HG02678 (cell line): ENCODE data around the gene MRPL54.

Source experiments
- ATAC-seq: cut with Tn5 transposase; IDR thresholded peaks from one replicate; pipeline ENCODE4 v1.9.1; 2021; ENCODE audit warnings: mild to moderate bottlenecking, moderate library complexity; ENCODE audit not compliant: unreplicated experiment

MRPL54 gene

DNA sequence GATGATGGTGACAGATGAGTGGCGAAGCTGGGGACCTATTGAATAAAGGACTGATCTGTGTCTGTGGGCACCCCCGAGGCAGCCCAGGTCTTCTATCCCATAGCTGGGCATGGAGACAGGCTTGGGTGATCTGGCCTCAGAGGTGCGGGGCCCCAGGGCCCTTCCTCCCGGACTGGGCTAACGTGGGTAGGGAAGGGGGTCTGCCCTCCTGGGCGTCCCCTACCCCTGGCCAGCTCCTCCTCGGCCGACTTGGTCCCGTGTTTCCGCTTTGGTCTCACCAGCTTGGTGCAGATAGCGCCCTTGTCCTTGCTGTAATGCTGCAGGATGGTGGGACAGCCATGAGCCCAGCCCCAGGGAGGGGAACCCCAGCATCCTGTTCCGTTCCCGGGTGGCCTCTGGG, 20.4 kb downstream of the MRPL54 start:
- ATAC-seq, result no peak

DNA sequence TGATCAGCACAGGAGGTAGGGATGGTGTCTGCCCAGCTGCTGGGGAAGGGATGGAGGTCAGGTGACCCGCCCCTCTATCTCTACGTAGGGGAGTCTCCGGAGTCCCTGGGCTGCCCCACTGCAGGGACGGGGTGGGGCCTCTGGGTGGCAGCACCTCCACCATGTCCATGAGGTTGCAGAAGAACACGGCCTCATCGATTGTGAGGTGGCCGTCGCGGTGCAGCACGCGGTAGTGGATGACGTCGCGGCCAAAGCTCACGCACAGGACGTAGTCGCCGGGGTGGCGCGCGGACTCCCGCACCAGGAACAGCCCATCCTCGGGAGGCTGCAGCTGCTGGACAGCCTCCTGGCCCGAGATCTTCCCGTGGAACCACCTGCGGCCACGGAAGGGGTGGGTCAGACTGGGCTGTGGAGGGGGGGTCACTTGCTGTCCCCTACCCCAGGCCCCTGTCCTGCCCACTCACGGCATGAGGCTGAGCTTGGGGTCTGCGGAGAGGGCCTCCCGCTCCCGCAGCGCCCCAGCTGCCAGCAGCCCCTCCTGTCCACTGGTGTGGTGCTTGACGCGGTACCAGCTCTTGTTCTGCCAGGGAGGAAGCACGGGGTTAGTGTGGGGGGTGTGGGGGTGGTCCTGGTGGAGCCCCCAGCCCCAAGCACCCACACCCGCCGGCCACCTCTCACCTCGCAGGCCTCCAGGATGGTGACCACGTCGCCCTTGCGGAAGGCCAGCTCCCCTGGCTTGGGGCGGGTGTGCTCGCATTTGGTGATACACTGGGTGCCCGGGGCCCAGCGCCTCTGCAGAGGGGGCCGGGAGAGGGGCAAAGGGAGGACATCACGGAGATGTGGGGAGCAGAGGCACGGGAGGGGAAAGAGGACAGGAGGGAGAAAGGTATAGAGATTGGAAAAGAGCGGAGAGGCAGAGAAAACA, 21.4 kb downstream of the MRPL54 start:
- ATAC-seq, result no peak

DNA sequence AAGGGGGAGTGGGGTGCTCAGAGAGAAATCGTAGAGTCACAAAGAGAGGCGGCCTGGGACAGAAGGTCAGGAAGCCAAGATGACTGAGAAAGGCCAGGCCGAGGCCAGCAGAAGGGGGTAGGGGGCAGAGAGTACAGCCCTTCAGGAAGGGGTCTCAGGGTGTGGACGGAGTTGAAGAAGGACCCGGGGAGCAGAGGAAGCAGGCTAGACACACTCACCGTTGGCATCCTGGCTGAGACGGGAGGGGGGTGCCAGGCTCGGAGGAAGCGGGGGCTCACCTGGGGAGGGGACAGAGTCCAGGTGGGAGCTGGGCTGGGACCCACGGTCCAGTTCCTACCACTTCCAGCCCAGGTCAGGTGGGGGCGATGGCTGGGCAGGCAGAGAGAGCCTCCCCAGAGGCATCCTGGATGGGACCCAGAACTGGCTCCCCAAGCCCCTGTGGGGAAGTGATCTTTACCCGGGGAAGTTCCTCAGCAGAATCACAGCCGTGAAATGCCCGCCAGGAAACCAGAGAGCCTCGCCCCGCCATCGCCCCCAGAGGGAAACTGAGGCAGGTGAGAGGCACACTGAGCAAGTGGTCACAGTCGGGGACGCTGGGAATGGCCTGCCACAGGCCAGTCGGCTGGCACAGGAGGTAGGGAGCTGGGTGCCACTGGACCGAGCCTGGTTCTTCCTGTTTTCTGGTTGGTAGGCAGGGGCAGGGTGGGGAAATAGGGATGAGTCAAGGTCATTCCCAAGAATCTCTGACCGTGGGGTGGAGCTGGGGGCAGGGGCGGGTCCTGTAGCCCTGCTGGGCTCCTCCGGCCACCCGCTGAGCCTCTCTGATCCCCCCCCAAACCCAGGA, 22.3 kb downstream of the MRPL54 start:
- ATAC-seq, result no peak

DNA sequence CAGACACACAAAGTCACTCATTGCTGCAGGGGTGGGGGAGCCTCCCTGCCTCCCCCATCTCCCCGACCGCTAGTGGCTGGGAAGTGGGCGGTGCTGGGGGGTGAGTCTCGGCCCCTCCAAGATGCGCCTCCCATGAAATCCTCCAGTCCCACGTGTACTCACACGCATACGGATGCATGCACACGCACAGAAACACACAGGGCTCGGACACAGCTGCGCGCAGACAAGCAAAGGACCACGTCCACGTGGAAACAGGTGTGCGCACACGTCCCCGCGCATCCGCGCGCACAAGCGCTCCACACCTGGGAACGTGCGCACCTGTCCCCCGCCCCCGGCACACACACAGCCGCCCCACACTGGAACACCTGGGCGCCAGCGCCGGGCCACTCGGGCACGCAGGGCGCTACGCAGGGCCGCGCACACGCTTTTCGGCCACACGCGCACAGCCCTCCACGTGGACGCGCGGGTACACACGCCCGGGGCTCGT, 23.0 kb downstream of the MRPL54 start:
- ATAC-seq, result no peak

DNA sequence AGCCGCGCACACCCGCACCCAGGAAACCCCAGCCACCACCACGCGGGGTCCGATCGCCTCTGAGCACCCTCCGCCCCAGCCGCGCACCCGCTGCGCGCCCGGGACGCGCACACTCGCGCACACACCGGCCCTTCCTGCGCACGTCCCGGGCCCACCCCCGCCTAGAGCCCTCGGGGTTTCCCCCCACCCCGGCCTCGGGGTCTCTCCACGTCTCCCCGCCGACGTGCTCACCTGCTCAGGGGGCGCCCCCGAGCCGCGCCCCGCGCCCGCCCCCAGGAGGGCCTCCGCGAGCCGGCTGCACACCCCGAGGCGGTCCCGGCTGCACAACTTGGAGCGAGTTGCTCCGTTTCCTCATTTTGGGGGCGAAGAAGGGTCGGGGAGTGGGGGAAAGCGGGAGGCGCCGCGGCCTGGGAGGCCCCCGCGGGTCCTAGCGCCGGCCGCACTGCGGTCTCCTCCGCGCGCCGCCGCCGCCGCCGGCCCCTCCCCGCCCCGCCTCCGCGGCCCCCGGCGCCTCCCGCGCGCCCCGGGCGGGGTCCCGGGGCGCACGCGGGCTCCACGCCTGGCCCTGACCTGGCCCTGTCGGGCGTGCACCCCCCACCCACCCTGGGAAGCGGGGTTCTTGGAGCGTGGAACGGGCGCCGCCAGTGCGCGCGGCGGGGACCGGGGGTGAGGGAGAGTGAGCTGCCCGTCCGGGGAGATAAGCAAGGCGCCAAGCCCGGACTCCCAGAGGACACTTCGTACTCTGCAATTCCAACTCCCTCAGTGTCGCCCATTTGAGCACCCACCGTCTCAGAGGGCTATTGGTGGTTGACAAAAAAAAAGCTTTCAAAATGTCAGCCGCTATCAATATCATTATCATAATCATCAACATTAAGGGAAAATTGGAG, 23.7 kb downstream of the MRPL54 start, which contains the start of gene MATK:
Gene MATK (minus strand): TSS at position 444 of the 887 bp plus-strand sequence. CDS start 1,246 bp downstream, outside the sequence.
- ATAC-seq, result no peak

DNA sequence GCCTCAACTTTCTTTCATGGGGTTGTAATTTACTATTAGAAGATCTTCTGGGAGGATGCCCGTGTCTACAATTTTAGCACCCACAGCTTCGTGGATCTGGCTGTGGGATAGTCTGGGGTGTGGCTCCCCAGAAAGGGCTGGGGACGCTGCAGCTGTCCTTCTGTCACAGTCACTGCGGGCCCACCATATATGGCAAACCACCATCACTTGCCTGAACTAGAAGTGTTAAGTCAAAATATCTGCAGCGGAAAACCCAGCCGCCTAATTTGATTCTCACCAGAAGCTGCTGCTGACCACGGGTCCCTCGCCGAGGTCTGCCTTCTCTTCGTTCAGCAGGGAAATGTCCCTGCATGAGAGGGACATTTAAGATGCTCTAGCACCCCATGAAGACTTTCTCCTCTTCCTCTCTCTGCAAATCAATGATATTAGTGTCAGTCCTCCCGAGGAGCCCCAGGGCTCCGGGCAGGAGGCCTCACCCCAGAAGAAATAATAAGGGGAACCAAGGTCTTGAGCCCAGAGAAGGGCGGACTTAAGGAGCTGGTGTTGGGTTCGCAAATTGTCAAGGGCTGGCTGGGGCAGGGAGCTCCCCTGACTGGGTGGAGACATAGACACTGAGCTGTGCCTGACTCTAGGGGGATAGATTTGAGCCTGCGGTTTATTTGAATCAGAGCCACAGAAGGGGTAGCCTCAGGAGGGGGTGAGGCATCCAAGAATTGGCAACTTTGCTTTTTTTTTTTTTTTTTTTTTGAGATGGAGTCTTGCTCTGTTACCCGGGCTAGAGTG, 26.7 kb downstream of the MRPL54 start:
- ATAC-seq, result no peak

DNA sequence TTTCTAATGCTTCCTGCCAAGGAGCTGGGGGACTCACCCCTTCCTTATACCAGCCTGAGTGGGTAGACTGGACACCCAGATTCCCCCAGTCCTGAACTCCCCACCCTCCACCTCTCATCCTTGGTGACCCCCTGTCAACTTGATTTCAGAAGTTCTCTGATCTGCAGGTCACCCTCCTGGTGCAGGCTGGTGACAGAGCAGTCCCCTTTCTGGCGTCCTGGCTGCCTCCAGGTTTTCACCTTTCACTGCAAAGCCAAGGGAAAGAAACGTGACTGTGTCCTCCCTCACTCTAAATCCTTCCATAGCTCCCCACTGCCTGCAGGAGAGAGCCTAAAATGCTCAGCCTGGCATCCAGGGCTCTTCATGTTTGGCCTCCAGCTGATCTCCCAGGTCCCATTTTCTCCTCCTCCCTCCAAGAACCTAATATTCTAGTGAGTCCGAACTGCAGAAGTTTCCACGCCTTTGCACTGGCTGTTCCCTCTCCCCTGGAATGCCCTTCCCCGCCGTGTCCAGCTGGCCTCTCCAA, 27.8 kb downstream of the MRPL54 start:
- ATAC-seq, result no peak

DNA sequence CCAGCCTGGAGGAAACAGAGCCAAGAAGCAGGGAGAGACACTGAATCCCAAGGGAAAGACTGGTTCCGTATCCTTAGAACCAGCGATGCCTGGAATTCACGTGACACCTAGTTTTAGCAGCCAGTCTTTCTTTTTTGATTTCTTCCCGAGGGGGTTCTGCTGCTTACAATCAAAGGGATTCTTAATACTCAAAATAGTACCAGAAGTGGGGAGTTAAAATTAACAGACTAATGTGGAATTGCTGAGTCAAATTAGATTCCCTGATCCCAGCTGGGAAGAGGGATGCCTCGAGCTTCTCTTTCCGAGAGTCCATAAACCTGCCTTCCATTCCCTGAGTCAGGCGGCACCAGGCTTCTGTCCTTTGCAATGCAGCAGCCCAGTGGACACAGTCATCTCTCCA, 28.5 kb downstream of the MRPL54 start:
- ATAC-seq, result no peak

DNA sequence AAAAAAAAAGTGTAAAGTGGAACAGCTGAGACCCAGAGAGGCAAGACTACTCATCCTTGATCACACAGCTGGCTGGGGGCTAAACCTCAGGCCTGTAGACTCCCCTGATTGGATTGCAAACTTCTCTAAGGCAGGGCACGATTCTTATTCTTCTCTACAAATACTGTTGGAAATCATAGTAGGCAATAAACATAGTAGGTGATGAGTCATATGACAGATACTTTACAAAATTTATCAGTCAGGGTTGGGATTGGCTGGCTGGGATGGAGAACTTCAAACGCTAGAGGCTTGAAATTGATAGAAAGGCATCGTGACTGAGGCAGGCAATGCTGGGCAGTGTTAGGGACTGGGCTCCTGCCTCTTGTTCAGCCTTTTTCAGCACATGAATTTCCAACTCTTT, 29.6 kb downstream of the MRPL54 start:
- no peak for ATAC-seq

DNA sequence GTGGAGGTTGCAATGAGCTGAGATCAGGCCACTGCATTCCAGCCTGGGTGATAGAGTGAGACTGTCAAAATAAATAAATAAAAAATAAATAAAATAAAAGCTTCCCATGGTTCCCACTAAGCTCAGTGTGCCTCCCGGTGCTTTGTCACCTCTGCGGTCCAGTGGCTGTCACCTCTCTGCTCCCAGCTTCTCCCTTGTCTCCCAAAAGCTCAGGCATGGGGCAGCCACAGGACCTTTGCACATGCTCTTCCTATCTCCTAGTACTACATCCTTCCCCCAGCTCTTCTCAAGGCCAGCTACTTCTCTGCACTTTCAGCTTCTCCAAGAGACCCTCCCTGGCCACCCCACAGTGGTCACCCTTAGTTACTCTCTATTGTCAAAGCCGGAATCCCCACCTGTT, 31.3 kb downstream of the MRPL54 start:
- ATAC-seq, result no peak

DNA sequence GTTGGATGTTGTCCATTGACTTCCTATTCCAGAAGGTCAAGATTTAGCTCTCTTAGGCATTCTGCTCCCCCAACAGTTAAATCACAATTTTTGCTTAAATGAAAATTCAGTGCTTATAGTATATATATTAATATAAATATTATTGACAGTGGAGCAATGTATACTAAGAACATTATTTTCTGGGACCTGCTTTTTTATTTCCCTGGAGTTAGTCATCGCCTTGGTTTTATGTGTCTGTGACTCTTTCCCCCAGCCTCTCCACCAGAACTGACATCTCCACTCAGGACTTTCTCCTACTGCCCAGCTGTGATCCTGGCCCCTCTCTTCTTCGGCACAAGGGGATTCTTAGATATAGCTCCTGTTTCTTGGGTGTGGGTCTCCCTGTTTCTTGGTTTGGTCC, 33.9 kb downstream of the MRPL54 start:
- no peak for ATAC-seq

DNA sequence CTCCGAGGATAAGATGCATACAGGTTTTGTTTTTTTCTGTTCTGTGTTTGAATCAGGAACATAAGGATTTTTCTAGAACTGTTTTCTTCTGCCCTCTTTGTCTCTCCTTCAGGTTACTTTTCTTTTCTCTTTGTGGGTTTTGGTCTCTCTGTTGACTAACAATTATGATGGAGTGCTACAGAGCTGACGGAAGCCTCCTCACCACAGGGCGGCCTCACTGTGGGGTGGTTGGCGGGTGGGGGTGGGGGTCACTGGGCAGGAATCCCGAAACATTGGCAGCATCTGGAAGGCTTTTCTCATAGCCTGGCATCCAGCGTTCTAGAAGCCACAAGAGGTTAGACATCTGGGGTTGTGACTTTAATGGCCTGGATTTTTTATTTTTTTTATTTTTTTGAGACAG, 35.7 kb downstream of the MRPL54 start:
- no peak for ATAC-seq

DNA sequence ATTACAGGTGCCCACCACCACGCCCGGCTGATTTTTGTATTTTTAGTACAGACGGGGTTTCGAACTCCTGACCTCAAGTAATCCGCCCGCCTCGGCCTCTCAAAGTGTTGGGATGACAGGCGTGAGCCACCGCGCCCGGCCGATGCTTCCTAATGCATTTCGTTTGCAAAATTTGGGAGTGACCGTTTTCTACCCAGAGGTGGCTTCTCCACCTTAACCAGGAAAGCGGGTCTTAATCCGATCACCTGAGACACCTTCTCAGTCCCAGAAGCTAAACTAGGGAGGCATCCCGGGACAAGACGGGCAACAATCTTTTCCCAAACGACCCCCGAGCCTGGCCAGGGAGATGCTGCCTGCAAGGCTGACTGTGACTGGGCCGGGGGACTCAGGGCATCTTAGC, 38.5 kb downstream of the MRPL54 start:
- no peak for ATAC-seq

DNA sequence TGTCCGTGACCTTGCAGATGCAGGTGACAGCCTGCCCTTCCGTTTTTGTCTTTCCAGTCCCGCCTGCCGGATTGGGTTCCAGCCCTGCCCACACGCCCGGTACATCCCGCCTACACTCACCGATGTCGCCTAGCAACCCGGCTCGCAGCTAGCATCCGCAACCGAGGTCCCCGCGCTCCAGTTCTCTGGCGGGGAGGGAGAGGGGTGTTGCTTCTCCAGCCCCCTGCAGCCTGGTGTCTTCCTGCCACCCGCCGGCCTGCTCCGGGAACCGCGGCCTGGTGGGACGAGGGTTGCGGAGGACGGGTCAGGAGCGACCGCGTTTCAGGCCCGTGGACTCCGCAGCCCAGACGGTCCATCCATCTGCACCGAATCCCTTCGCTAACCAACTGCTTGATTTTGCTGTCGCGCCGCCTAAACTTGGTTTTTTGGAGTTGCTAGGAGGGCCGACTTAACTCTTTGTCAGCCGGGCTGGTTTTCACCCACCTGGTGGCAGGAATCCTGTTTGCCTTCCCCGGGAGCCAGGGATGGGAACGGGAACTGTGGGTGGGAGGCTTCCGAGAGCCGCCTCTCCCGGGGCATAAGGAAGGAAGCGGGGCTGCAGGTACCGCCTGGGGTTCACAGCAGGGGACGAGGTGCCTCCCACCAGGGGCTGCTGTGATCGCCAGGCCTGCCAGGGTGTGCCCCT, 39.1 kb downstream of the MRPL54 start:
- ATAC-seq, result no peak

DNA sequence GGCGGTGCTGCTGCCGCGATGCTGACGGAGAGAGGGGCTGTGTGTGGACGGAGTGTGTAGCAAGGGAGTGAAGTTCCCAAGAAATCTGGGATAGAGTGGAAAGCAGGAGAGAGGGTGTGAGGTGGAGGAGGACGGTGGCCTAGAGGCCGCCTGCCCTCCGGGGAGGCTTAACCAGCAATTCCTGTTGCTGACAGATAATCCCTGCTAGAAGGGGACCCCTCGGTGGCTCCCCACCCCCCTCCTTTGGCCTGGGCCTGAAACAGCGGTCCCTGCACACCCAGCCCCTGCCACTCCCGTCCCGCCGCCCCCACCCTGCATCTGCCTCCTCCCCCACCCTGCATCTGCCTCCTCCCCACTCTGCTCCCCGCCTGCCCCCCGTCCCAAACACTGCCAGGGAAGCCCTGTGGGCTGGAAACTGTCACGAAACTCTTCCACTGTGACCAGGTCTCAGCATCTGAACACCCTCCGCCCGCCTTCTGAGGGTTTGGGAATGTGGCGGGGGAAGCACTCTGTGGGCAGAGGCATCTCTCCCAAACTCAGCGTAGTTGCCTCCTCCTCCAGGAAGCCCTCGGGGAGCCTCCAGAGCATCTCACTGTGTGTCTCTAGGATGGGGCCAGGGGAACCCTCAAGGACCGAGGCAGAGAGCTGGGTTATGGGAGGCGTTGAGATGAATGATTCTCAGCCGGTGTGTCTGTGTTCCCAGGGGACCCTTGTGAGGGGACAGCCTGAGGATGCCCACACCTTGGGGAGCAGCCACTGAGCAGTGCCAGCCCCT, 40.8 kb downstream of the MRPL54 start:
- no peak for ATAC-seq

DNA sequence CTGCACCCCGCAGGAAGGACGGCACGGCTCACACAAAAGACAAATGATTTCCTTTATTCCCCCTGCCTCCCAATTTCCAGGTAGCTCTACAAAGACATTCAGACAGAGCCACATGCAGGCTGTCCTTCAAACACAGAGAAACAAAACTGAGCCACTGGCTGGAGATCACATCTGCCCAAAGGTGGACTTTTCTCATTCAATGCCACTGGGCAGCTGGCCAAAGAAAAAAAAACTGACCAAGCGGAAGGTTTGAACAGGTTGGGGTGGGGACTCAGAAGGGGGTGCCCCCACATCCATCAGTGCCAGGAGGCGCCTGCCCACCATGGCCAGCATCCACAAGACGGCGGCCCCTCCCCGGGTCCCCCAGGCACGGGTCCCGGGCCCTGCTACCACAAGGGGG, 41.5 kb downstream of the MRPL54 start:
- ATAC-seq, result no peak

DNA sequence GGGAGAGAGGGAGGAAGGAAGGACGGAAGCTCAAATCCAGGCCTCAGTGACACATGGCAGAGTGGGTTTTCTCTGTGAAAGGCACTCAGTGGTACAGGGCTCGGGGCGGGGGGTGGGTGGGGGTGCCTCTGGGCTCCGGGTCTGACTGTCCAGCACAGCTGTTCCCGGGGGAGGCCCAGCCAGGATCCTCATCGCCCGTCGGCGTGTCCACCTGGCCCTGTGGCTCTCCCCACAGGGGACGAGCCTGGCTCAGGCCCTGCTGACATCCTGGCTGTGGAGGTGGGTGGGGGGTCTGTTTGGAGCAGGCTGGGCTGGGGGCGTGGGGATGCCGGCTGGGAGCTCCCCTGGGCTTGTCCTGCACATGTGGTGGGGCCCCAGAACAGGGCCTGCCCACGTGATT, 41.9 kb downstream of the MRPL54 start:
- ATAC-seq, result no peak

DNA sequence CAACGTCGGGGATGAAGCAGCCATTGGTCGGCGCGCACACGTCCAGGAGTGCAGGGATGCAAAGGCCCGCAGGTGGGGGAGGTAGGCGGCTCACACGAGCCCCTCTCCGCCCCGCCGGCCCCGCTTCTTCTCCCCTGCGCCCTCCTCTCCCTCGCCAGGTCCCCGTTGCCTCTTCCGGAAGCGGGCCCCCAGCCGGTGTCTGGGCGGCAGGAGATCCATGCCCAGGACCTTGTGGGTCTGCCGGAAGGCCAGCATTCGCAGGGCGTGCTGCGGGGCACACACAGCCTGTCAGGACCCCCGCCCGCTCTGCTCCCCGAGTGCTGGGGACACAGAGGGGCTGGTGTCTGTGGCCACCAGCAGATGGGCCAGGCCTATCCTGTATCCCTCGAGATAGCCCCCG, 43.4 kb downstream of the MRPL54 start:
- ATAC-seq, result no peak
